ENCODE measurements around the gene CPNE7.
"Not testable (repeated sequence)": the region's sequence is repeated elsewhere in the genome, so short reads cannot be mapped to it uniquely, and the experiment has no call there.

Gene CPNE7

DNA sequence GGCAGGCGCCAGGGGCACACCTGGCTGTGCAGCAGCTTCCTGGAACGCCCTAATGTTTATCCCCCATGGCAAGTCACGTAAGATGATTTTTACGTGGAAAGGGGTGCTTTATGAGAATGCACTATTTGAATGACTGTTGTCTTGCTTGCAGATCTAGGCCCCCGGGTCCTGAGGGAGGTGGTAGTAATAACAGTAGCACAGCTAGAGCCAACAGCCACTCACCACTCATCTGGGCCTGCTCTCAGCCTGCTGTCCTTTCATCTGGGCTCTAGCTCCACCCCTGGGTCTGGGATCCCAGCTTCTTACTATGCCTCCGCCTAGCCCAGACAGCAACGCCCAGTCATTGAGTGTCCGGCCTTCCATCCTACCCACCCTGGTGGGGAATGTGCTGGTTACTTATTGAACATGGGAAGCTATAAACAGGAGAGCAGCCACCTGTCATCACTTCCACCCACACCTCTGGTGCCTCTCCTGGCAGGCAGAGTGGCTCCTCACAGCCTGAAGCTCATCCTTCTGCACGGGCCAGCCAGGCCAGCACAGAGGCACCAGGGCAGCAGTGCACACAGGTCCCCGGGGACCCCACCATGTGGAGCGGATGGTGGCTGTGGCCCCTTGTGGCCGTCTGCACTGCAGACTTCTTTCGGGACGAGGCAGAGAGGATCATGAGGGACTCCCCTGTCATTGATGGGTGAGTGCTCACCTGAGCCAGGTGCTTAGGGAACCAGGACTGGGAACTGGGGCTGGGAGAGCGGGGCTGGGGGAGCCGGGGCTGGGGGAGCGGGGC is 54.5 kb downstream of the CPNE7 start:
- DNase-seq: no peak

DNA sequence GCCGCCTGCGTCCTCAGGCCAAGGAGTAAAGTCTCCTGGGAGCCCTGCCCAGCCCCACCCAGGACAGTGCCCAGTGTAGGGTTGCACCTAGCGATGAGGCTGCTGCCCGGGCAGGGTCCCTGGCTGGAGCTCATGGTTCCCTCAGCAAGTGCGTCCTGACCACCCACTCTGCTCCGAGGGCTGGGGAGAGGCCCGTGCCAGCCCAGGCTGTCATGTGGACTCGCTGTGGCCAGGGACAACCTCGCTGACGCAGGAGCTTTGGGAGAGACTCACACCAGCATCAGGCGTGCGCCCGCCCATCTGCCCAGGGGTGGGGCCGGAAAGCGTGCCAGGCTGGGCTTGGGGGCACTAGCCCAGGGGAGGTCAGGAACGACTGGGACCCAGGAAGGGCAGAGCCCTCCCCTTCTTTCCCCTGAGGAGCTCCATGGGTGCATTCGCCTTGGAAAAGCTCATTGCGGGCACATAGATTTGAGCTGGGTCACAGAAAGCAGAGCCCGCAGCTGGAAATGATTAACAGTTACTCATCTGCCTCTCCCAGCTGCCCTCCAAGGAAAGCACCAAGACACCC is 57.6 kb downstream of the CPNE7 start:
- DNase-seq: no peak

DNA sequence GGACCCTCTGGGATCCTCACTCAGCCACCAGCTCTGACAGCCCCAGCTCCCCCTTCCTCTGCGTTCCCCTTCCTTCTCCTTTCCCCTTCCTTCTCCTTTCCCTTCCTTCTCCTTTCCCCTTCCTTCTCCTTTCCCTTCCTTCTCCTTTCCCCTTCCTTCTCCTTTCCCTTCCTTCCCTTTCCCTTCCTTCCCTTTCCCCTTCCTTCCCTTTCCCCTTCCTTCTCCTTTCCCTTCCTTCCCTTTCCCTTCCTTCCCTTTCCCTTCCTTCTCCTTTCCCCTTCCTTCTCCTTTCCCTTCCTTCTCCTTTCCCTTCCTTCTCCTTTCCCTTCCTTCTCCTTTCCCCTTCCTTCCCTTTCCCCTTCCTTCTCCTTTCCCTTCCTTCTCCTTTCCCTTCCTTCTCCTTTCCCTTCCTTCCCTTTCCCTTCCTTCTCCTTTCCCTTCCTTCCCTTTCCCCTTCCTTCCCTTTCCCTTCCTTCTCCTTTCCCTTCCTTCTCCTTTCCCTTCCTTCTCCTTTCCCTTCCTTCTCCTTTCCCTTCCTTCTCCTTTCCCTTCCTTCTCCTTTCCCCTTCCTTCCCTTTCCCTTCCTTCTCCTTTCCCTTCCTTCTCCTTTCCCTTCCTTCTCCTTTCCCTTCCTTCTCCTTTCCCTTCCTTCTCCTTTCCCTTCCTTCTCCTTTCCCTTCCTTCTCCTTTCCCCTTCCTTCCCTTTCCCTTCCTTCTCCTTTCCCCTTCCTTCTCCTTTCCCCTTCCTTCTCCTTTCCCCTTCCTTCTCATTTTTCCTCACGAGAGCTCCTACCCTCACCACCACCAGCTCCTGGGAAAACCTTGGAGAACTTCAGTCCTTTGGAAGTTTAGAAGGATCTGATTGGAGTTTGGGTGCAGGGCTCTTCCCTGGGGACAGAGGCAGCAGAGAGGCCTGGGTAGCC is 59.2 kb downstream of the CPNE7 start:
- not testable (repeated sequence) for DNase-seq

DNA sequence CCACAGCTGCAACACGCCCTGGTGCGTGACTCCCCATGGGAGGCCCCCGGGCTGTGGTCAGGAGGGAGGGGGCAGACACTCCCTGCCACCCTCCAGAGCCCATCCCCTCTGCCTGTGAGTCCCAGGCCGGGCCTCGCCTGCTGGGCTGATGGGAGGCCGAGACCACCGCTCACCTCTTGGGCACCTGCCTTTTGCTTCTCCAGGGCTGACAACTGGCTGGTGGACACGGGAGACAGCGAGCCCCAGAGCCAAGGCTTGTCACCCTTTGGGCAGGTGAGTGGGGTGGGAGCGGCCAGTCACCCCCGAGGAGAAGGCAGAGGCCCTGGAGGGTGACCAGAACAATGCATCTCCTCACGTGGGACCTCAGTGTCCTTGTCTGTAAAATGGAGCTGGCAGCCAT is 61.1 kb downstream of the CPNE7 start:
- DNase-seq: no peak

DNA sequence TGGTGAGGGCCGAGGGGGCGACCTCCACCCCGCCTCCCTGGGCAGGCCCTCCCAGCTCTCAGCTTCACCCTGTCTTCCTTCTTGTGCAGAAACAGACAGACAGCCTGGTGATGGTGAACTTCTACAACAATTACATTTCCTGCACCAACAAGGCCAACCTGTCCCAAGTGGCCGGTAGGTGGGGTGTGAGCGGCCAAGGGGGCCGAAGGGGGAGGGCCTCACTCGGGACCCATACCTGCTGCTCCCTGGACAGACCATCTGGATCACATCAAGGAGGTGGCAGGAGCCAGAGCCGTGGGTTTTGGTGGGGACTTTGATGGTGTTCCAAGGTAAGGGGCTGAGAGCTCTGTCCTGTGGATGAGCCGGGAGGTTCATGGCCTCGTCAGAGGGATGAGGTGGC is 61.8 kb downstream of the CPNE7 start:
- DNase-seq: no peak

DNA sequence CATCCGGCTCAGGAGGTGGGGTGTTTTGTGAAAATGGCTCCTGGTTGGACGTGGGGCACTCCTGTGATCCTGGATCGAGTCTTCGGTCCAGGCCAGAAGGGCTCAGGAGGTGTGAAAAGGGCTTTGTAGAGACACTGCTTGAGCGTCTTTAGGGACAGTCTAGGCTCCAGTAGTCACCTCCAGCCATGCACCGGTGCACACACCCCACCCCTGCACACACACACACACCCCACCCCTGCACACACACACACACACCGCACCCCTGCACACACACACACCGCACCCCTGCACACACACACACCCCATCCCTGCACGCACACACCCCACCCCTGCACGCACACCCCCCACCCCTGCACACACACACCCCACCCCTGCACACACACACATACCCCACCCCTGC is 62.9 kb downstream of the CPNE7 start:
- DNase-seq: no peak

DNA sequence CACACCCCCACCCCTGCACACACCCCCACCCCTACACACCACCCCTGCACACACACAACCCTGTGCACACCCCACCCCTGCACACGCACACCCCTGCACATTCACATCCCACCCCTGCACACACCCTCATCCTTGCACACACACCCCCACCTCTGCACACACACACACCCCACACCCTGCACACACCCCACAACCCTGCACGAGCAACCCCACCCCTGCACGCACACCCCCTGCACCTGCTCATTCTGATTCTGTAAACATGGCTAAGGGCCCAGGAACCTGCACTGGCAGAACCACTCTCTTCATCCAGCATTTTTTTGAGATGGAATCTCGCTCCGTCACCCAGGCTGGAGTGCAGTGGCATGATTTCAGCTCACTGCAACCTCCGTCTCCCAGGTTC is 63.8 kb downstream of the CPNE7 start:
- no peak for DNase-seq

DNA sequence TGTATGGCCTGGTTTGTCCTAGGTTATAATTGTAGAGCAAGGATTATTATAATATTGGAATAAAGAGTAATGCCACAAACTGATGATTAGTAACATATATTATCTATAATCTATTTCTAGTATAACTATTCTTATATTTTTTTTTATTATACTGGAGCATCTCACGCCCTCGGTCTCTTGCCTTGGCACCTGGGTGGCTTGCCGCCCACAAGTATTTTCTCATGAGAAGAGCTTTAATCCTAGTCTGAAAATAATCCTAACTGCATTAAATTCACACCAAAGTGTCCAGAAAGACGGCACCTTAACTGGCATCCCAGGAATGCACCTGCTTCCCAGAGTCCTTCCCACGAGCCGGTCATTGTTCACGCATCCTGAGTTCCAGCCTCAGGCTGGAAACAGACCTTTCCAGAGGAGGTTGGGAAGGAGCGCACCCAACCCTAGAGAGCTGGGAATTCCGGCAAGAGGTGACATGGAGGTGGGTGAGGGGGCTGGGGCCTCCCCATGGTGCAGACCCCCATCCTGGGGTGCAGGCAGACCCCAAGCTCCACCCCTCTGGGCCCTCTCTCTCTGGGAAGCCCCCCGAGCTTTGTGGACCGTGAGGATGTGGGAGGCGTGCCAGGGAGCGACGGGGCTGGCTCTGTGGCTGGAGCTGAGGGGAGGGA is 66.0 kb downstream of the CPNE7 start:
- DNase-seq: no peak

DNA sequence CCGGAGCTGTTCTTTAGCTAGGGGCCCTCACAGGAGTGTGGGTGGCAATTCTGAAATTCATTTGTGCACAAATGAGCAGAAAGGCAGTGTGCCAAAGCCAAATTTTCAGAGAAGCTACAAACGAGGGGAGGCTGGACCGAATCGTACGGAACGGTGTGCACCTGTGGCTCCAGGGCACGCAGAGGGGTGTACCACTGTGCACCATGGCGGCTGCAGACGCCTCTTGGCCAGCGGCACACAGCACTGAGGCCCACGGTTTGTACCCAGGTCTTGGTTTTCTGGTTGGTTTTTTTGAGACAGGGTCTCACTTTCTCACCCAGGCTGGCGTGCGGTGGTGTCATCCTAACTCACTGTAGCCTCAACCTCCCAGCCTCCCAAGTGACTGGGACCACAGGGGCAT is 67.0 kb downstream of the CPNE7 start:
- DNase-seq: no peak

DNA sequence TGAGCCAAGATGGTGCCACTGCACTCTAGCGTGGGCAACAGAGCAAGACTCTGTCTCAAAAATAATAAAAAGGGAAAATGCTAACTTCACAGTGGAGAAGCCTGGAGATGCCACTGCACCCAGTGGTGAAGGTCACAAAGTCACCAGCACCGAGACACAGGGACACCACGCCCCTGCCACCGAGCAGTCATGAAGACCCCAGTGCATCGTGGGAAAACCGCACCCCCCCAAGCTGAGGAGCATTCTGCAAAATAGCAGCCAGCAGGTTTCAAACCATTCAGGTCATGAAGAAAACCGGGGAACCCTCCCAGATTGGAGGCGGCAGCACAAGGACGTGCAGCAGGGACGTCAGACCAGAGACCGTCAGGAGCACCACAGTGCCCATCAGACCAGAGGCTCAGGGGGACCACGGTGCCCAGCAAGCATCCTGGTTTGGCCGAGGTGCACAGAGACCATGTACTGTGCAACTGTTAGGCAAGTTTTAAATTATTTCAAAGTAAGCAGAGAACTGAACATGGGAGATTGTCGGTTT is 68.3 kb downstream of the CPNE7 start:
- no peak for DNase-seq

DNA sequence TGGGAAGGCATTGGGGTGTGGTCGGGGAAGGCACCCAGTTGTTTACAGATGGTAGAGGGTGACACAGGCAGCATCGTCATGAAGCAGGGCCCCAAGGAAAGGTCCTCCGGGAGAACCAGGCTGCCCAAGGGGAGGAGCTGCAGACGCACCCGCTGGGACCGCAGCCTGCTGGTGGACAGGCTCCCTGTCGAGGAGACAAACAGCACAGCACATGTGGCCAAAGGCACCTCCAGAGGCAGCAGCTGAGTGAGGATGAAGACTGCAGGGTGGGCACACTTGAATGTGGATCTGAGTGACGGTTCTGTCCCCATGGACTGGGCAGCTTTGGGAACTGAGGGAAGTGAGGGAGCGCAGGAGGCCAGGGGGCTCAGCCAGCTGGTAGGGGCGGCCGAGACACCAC is 69.6 kb downstream of the CPNE7 start:
- DNase-seq: no peak

DNA sequence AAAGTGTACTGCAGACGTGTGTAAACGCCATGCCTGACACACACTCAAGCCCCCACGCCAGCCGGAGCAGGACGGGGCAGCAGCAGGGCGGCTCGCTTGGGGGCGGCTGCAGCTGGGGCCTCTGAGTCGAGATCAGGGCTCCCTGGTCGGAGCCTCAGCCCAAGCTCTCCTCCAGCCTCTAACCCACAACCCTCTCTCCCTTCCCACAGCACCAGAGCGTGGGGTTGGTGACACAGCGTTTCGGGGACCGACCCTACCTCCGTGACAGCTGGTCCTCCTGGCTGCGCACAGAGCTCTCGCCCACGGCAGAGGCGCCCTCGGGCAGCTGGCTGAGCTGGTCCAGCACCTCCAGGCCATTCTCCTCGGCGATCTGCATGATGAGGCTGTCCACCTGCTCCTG is 70.7 kb downstream of the CPNE7 start:
- DNase-seq: no peak

Measured in CD4-positive, alpha-beta T cell treated with Interleukin-4 for 4 hours (primary cell).